ENCODE data around the gene RUNX2.

The RUNX2 gene

GRCh38 chr6:45663251-45664221, 335.4 kb downstream of the RUNX2 start:
- TF ChIP-seq CSRNP3 (CRISPR knock-in tag; IDR thresholded peaks at IDR 0.05), result no peak
- TF ChIP-seq SNAI2 (CRISPR knock-in tag; IDR thresholded peaks at IDR 0.05), result no peak
- no peak for TF ChIP-seq ISL1 (CRISPR knock-in tag; IDR thresholded peaks at IDR 0.05)
- no peak for TF ChIP-seq TCF4 (CRISPR knock-in tag; IDR thresholded peaks at IDR 0.05; ENCODE audit: borderline replicate concordance)
- TF ChIP-seq CSDC2 (CRISPR knock-in tag; IDR thresholded peaks at IDR 0.05), result no peak
- TF ChIP-seq BACH2 (CRISPR knock-in tag; IDR thresholded peaks at IDR 0.05; ENCODE audit: borderline replicate concordance), result no peak
- TF ChIP-seq RARB (CRISPR knock-in tag; IDR thresholded peaks at IDR 0.05), result no peak
- no peak for TF ChIP-seq POU6F1 (CRISPR knock-in tag; IDR thresholded peaks at IDR 0.05; ENCODE audit: borderline replicate concordance, low read depth)
- no peak for TF ChIP-seq ZNF565 (CRISPR knock-in tag; conservative IDR thresholded peaks at IDR 0.05; ENCODE audit: low read depth)
- no peak for TF ChIP-seq ZFP3 (CRISPR knock-in tag; IDR thresholded peaks at IDR 0.05)
- TF ChIP-seq GLIS3 (CRISPR knock-in tag; IDR thresholded peaks at IDR 0.05), result no peak
- TF ChIP-seq ESRRG (CRISPR knock-in tag; IDR thresholded peaks at IDR 0.05), result no peak
- TF ChIP-seq TOX (CRISPR knock-in tag; IDR thresholded peaks at IDR 0.05; ENCODE audit: borderline replicate concordance), result no peak
- TF ChIP-seq ZFP30 (CRISPR knock-in tag; IDR thresholded peaks at IDR 0.05), result no peak
- TF ChIP-seq PPARA (CRISPR knock-in tag; IDR thresholded peaks at IDR 0.05; ENCODE audit: borderline replicate concordance), result no peak
- TF ChIP-seq OSR1 (CRISPR knock-in tag; IDR thresholded peaks at IDR 0.05), result no peak
- no peak for TF ChIP-seq ZNF70 (CRISPR knock-in tag; IDR thresholded peaks at IDR 0.05)
- ATAC-seq, result peak; percentile 66

- TF ChIP-seq ZNF565 (CRISPR knock-in tag; conservative IDR thresholded peaks at IDR 0.05; ENCODE audit: low read depth), result no peak
- no peak for TF ChIP-seq SNAI2 (CRISPR knock-in tag; IDR thresholded peaks at IDR 0.05)
- TF ChIP-seq ZNF70 (CRISPR knock-in tag; IDR thresholded peaks at IDR 0.05), result no peak
- no peak for TF ChIP-seq ZFP30 (CRISPR knock-in tag; IDR thresholded peaks at IDR 0.05)
- no peak for TF ChIP-seq POU6F1 (CRISPR knock-in tag; IDR thresholded peaks at IDR 0.05; ENCODE audit: borderline replicate concordance, low read depth)
- TF ChIP-seq ESRRG (CRISPR knock-in tag; IDR thresholded peaks at IDR 0.05), result no peak
- no peak for TF ChIP-seq CREB5 (CRISPR knock-in tag; IDR thresholded peaks at IDR 0.05; ENCODE audit: low read depth)
- TF ChIP-seq CSRNP3 (CRISPR knock-in tag; IDR thresholded peaks at IDR 0.05), result no peak
- TF ChIP-seq PPARA (CRISPR knock-in tag; IDR thresholded peaks at IDR 0.05; ENCODE audit: borderline replicate concordance), result no peak
- no peak for TF ChIP-seq ZC3H10 (CRISPR knock-in tag; IDR thresholded peaks at IDR 0.05)
- TF ChIP-seq OSR1 (CRISPR knock-in tag; IDR thresholded peaks at IDR 0.05), result no peak
- no peak for TF ChIP-seq GLIS3 (CRISPR knock-in tag; IDR thresholded peaks at IDR 0.05)
- TF ChIP-seq TOX (CRISPR knock-in tag; IDR thresholded peaks at IDR 0.05; ENCODE audit: borderline replicate concordance), result no peak
- TF ChIP-seq CSDC2 (CRISPR knock-in tag; IDR thresholded peaks at IDR 0.05), result no peak
- no peak for TF ChIP-seq RARB (CRISPR knock-in tag; IDR thresholded peaks at IDR 0.05)
- TF ChIP-seq ARNTL (CRISPR knock-in tag; IDR thresholded peaks at IDR 0.05; ENCODE audit: borderline replicate concordance, low read depth), result no peak
- ATAC-seq, result no peak
Measured at GRCh38 chr6:45664707-45665106, 336.6 kb downstream of the RUNX2 start.

GRCh38 chr6:45665859-45666258, 337.7 kb downstream of the RUNX2 start:
- ATAC-seq, result no peak
- no peak for TF ChIP-seq ZFP30 (CRISPR knock-in tag; IDR thresholded peaks at IDR 0.05)
- TF ChIP-seq SNAI2 (CRISPR knock-in tag; IDR thresholded peaks at IDR 0.05), result no peak
- no peak for TF ChIP-seq POU6F1 (CRISPR knock-in tag; IDR thresholded peaks at IDR 0.05; ENCODE audit: borderline replicate concordance, low read depth)
- no peak for TF ChIP-seq ZC3H10 (CRISPR knock-in tag; IDR thresholded peaks at IDR 0.05)
- TF ChIP-seq PATZ1 (CRISPR knock-in tag; IDR thresholded peaks at IDR 0.05; ENCODE audit: borderline replicate concordance), result no peak
- no peak for TF ChIP-seq ARNTL (CRISPR knock-in tag; IDR thresholded peaks at IDR 0.05; ENCODE audit: borderline replicate concordance, low read depth)
- no peak for TF ChIP-seq ZNF8 (CRISPR knock-in tag; IDR thresholded peaks at IDR 0.05)
- TF ChIP-seq ESRRG (CRISPR knock-in tag; IDR thresholded peaks at IDR 0.05), result no peak
- TF ChIP-seq GLIS3 (CRISPR knock-in tag; IDR thresholded peaks at IDR 0.05), result no peak
- TF ChIP-seq ZNF70 (CRISPR knock-in tag; IDR thresholded peaks at IDR 0.05), result no peak
